OCI-LY3 (cell line): Measurements from ENCODE around the gene TIGD3.

ENCODE experiments used
- H2AFZ ChIP-seq: fragments of 200-600, 300-600 bp; shearing (Covaris generic); 2 replicates; pipeline ENCODE4 v1.6.0; 2014; ENCODE audit warnings: antibody characterized with exemption, low read depth, low read length
- H3K27ac ChIP-seq: fragments of 200-600, 300-600 bp; sonication (generic); 2 replicates; pipeline ENCODE4 v1.5.1; 2014; ENCODE audit warnings: mild to moderate bottlenecking, low read length, moderate library complexity, mixed read lengths
- H3K27me3 ChIP-seq: fragments of 200-600, 300-600 bp; sonication (generic); 2 replicates; pipeline ENCODE4 v1.6.1; 2014; ENCODE audit warnings: low read depth, low read length, mixed read lengths
- H3K36me3 ChIP-seq: fragments of 200-600, 300-600 bp; sonication (generic); replicated peaks from 2 replicates; pipeline ENCODE3; 2014; ENCODE audit warnings: low read depth, low read length, mixed read lengths
- H3K4me1 ChIP-seq: fragments of 300-600, 200-600 bp; sonication (generic); 2 replicates; pipeline ENCODE4 v1.6.1; 2014; ENCODE audit warnings: low read length, mixed read lengths
- H3K4me2 ChIP-seq: fragments of 200-600, 300-600 bp; sonication (generic); 2 replicates; pipeline ENCODE4 v1.6.1; 2014; ENCODE audit warnings: low read length, mixed read lengths
- H3K4me3 ChIP-seq: fragments of 300-600, 200-600 bp; sonication (generic); 2 replicates; pipeline ENCODE4 v1.5.1; 2014; ENCODE audit warnings: antibody characterized with exemption, mild to moderate bottlenecking, low read length, moderate library complexity
- H3K79me2 ChIP-seq: fragments of 300-600, 200-600 bp; shearing (Covaris generic); 2 replicates; pipeline ENCODE4 v1.6.1; 2014; ENCODE audit warnings: mild to moderate bottlenecking, low read length, mixed read lengths
- H3K9ac ChIP-seq: fragments of 300-600, 200-600 bp; shearing (Covaris generic); 2 replicates; pipeline ENCODE4 v1.6.0; 2014; ENCODE audit warnings: mild to moderate bottlenecking, low read length, moderate library complexity
- H3K9me3 ChIP-seq: fragments of 200-600, 300-600 bp; shearing (Covaris generic); 2 replicates; pipeline ENCODE4 v1.6.1; 2014; ENCODE audit warnings: low read length, mixed read lengths; ENCODE audit not compliant: insufficient read depth
- H4K20me1 ChIP-seq: fragments of 200-600, 300-600 bp; sonication (generic); 2 replicates; pipeline ENCODE4 v1.6.1; 2016; ENCODE audit warnings: low read length, mixed read lengths; ENCODE audit not compliant: insufficient read depth
- CTCF ChIP-seq: fragments of 200-600, 300-600 bp; sonication (generic); IDR thresholded peaks from 2 replicates; pipeline ENCODE4 v1.5.1; 2014; ENCODE audit warnings: antibody characterized with exemption, low read length, low read depth
- EZH2phosphoT487 ChIP-seq: fragments of 200-600 bp; shearing (Covaris generic); IDR thresholded peaks from 2 replicates; pipeline ENCODE4 v1.6.1; 2018; ENCODE audit warnings: antibody characterized with exemption, mixed run types, low read depth

TIGD3 gene

GRCh38 chr11:65362320-65362931 lies 7.9 kb downstream of the TIGD3 start:
- no peak overlapping the region for H3K27ac ChIP-seq
- no peaks in the 10 kb centered on the region for H3K79me2 ChIP-seq
- no peaks in the 10 kb centered on the region for H3K36me3 ChIP-seq
- H4K20me1 ChIP-seq, result no peaks in the 10 kb centered on the region
- H2AFZ ChIP-seq, result no peak overlapping the region
- 0 out of 2 replicates have a peak, but pooled peaks cover 3% of the 10 kb centered on the region for H3K4me1 ChIP-seq
- no peak overlapping the region for H3K9ac ChIP-seq
- no peaks in the 10 kb centered on the region for H3K9me3 ChIP-seq
- no peak overlapping the region for H3K4me2 ChIP-seq
- no peak overlapping the region for H3K4me3 ChIP-seq
- TF ChIP-seq CTCF (no peak), EZH2phosphoT487 (no peak)
- no peaks in the 10 kb centered on the region; the same call in 1 of the 2 replicates for H3K27me3 ChIP-seq

GRCh38 chr11:65362966-65363365 lies 8.4 kb downstream of the TIGD3 start:
- Histone ChIP-seq H3K27ac (no peak overlapping the region), H3K27me3 (no peaks in the 10 kb centered on the region; the same call in 1 of the 2 replicates), H2AFZ (no peak overlapping the region), H3K36me3 (no peaks in the 10 kb centered on the region), H4K20me1 (no peaks in the 10 kb centered on the region), H3K4me1 (0 out of 2 replicates have a peak, but pooled peaks cover 3% of the 10 kb centered on the region), H3K79me2 (no peaks in the 10 kb centered on the region), H3K9ac (no peak overlapping the region), H3K9me3 (no peaks in the 10 kb centered on the region), H3K4me3 (no peak overlapping the region), H3K4me2 (no peak overlapping the region)
- no peak for TF ChIP-seq CTCF
- no peak for TF ChIP-seq EZH2phosphoT487

GRCh38 chr11:65363770-65364169 lies 9.2 kb downstream of the TIGD3 start:
- no peaks in the 10 kb centered on the region for H3K9me3 ChIP-seq
- H3K4me2 ChIP-seq, result no peak overlapping the region
- H3K4me1 ChIP-seq, result 0 out of 2 replicates have a peak, but pooled peaks cover 3% of the 10 kb centered on the region
- no peak overlapping the region for H3K4me3 ChIP-seq
- no peak overlapping the region for H3K9ac ChIP-seq
- H3K27me3 ChIP-seq, result no peaks in the 10 kb centered on the region
- no peaks in the 10 kb centered on the region for H3K36me3 ChIP-seq
- no peak overlapping the region for H3K27ac ChIP-seq
- no peaks in the 10 kb centered on the region for H4K20me1 ChIP-seq
- H3K79me2 ChIP-seq, result no peaks in the 10 kb centered on the region
- no peak overlapping the region for H2AFZ ChIP-seq
- TF ChIP-seq EZH2phosphoT487 (no peak), CTCF (no peak)

GRCh38 chr11:65366340-65366773 lies 11.8 kb downstream of the TIGD3 start:
- Histone ChIP-seq H3K4me1 (0 out of 2 replicates have a peak, but pooled peaks cover 3% of the 10 kb centered on the region), H3K4me3 (no peak overlapping the region), H3K9ac (no peak overlapping the region), H3K79me2 (no peaks in the 10 kb centered on the region), H3K27ac (no peak overlapping the region), H3K9me3 (no peaks in the 10 kb centered on the region), H4K20me1 (no peaks in the 10 kb centered on the region), H3K36me3 (no peaks in the 10 kb centered on the region), H3K4me2 (peak overlapping the region; percentile 1; the same call in 1 of the 2 replicates), H2AFZ (no peak overlapping the region), H3K27me3 (0 out of 2 replicates have a peak, but pooled peaks cover 3% of the 10 kb centered on the region)
- TF ChIP-seq EZH2phosphoT487, result no peak
- peak; percentile 75 for TF ChIP-seq CTCF
